ENCODE results near the gene NCMAP. TPM values are rescaled to one million over a fixed set of nuclear protein-coding genes. Genes with fewer than 3 reads are reported as not detected.
A peak's percentile ranks its signal among the peaks of the same experiment; 100 is the strongest.

The NCMAP gene
- total and polyA plus RNA-seq, 4 donors = 1.5 to 20.2 (median 5.9) TPM

DNA sequence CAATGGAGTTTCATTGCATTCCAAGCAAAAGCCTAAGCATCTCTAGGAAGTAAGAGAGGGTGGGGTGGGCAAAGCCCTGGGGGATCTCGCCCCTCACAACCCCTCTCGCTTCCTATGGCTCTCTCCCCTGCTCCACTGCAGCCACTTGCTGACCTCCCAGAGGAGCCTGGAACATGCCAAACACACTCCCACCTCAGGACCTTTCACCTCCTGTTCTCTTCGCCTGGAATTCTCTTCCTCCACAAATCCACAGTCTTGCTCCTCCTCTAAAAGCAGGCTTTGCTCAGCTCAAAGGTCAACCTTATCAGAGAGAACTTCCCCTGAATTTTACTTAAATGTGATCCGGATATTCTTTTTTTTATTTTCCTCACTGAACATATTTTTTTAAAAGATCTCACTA is 66.3 kb downstream of the NCMAP start:
- Histone ChIP-seq H3K4me1 (ENCODE audit: control insufficient read depth in 5 of 5, insufficient read depth in 5 of 5, low read length in 5 of 5) (no peaks in the 10 kb centered on the region), H3K27ac (ENCODE audit: low read depth in 1 of 2, low read length in 1 of 2) (no peak overlapping the region), H3K9ac (ENCODE audit: insufficient read depth in 1 of 2, low read length in 2 of 2) (no peak overlapping the region), H3K27me3 (ENCODE audit: control insufficient read depth in 3 of 3, insufficient read depth in 3 of 3, low read length in 2 of 3) (no peaks in the 10 kb centered on the region), H3K9me3 (ENCODE audit: control insufficient read depth in 4 of 4, insufficient read depth in 3 of 4, low read length in 3 of 4) (no peaks in the 10 kb centered on the region), H3K36me3 (ENCODE audit: control insufficient read depth in 4 of 4, insufficient read depth in 4 of 4, low read length in 4 of 4) (no peaks in the 10 kb centered on the region), H3K4me3 (no peak overlapping the region)
- TF ChIP-seq, protein P1, sequence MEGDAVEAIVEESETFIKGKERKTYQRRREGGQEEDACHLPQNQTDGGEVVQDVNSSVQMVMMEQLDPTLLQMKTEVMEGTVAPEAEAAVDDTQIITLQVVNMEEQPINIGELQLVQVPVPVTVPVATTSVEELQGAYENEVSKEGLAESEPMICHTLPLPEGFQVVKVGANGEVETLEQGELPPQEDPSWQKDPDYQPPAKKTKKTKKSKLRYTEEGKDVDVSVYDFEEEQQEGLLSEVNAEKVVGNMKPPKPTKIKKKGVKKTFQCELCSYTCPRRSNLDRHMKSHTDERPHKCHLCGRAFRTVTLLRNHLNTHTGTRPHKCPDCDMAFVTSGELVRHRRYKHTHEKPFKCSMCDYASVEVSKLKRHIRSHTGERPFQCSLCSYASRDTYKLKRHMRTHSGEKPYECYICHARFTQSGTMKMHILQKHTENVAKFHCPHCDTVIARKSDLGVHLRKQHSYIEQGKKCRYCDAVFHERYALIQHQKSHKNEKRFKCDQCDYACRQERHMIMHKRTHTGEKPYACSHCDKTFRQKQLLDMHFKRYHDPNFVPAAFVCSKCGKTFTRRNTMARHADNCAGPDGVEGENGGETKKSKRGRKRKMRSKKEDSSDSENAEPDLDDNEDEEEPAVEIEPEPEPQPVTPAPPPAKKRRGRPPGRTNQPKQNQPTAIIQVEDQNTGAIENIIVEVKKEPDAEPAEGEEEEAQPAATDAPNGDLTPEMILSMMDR (IDR thresholded peaks at IDR 0.05; ENCODE audit: control extremely low read depth, extremely low read depth) = no peak
- WGBS, 2 donors = 63 to 68% methylated on average over 4 of the region's 4 CpGs
- ATAC-seq (ENCODE audit: insufficient read depth, low FRiP score) (no peak), DNase-seq (no peak)

DNA sequence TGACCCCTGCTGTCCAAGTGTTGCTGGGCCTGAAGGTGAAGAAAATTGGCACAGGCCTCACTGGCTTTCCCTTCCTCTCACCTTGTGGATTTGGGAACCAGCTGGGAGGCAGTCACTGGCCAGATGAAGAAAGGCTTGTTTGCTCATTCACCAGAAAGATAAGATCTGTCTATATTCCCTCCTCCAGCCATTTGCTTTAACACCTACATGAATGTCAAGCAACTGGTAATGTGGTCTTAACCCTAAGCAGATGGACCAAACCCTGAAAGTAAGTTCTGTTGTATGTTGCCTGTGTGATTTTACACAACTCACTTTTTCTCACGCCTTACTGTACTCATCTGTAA is 76.9 kb downstream of the NCMAP start:
- Histone ChIP-seq H3K27ac (ENCODE audit: low read depth in 1 of 2, low read length in 1 of 2) (no peak overlapping the region), H3K4me1 (ENCODE audit: control insufficient read depth in 5 of 5, insufficient read depth in 5 of 5, low read length in 5 of 5) (no peaks in the 10 kb centered on the region), H3K4me3 (no peak overlapping the region), H3K36me3 (ENCODE audit: control insufficient read depth in 4 of 4, insufficient read depth in 4 of 4, low read length in 4 of 4) (no peaks in the 10 kb centered on the region), H3K27me3 (ENCODE audit: control insufficient read depth in 3 of 3, insufficient read depth in 3 of 3, low read length in 2 of 3) (peaks cover 0 to 2% (median 0%) of the 10 kb centered on the region in 3 donors), H3K9me3 (ENCODE audit: control insufficient read depth in 4 of 4, insufficient read depth in 3 of 4, low read length in 3 of 4) (no peaks in the 10 kb centered on the region), H3K9ac (ENCODE audit: insufficient read depth in 1 of 2, low read length in 2 of 2) (no peak overlapping the region)
- TF ChIP-seq, protein P1 (IDR thresholded peaks at IDR 0.05; ENCODE audit: control extremely low read depth, extremely low read depth) = no peak
- WGBS, 2 donors = 89 to 97% methylated on average over 1 of the region's 1 CpG
- DNase-seq (no peak), ATAC-seq (ENCODE audit: insufficient read depth, low FRiP score) (no peak)

DNA sequence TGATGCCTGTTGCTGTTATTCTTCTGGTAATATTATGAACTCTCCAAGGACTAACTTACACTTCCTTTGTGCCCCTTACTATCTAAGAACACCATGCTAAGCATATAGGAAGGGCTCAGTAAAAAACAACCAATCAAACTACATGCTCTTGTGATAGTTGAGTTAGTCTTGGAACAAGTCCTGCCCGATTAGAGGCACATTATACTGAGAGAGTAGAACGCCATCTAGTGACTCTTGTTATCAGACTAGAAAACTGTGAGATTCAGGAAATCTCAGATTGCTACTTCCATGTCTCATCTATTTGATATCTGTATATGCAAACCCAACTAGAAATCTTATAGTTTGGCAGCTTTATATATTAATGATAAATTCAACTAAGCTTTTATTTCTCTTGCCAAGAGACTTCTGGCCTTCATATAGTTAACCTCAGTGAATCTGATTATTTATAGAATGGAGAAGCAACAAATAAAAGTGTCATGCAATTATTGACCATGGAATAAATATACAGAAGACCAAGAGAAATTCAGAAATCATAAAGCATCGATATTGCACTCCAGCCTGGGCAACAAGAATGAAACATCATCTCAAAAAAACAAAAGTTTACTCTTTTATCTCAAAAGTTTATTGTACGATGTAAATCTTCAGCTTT is 79.4 kb downstream of the NCMAP start:
- 19 to 22% methylated on average over 4 of the region's 4 CpGs for WGBS, 2 donors
- ATAC-seq (ENCODE audit: insufficient read depth, low FRiP score) (peak; percentile 41), DNase-seq (peak in 2 of 3 donors; percentile 82 to 85)
- no peaks in the 10 kb centered on the region for H3K9me3 ChIP-seq (ENCODE audit: control insufficient read depth in 4 of 4, insufficient read depth in 3 of 4, low read length in 3 of 4)
- H3K4me1 ChIP-seq (ENCODE audit: control insufficient read depth in 5 of 5, insufficient read depth in 5 of 5, low read length in 5 of 5) = no peaks in the 10 kb centered on the region
- TF ChIP-seq, protein P1 (IDR thresholded peaks at IDR 0.05; ENCODE audit: control extremely low read depth, extremely low read depth) = peak; percentile 54
- no peaks in the 10 kb centered on the region for H3K36me3 ChIP-seq (ENCODE audit: control insufficient read depth in 4 of 4, insufficient read depth in 4 of 4, low read length in 4 of 4)
- no peak overlapping the region for H3K9ac ChIP-seq (ENCODE audit: insufficient read depth in 1 of 2, low read length in 2 of 2)
- H3K27ac ChIP-seq (ENCODE audit: low read depth in 1 of 2, low read length in 1 of 2) = no peak overlapping the region
- H3K27me3 ChIP-seq (ENCODE audit: control insufficient read depth in 3 of 3, insufficient read depth in 3 of 3, low read length in 2 of 3) = peaks cover 0 to 2% (median 0%) of the 10 kb centered on the region in 3 donors
- no peak overlapping the region for H3K4me3 ChIP-seq

Data from lung (tissue), 12 donors.